MM.1S (cell line): ENCODE measurements around the gene SLC22A2.

Experiments used
- DNase-seq: peaks from one replicate; pipeline ENCODE4 v3.0.0-alpha.2; 2015
- H2AFZ ChIP-seq: fragments of 300-600 bp; sonication (generic); 2 replicates; pipeline ENCODE4 v1.6.0; 2016; ENCODE audit warnings: antibody characterized with exemption, low read length
- H3F3A ChIP-seq: fragments of 300-600 bp; sonication (generic); 2 replicates; pipeline ENCODE4 v1.6.1; 2016; ENCODE audit warnings: mild to moderate bottlenecking, antibody characterized with exemption, low read length, moderate library complexity, mixed read lengths; ENCODE audit not compliant: insufficient read depth
- H3K27ac ChIP-seq: fragments of 300-600 bp; sonication (generic); 2 replicates; pipeline ENCODE4 v1.5.1; 2016; ENCODE audit warnings: mild to moderate bottlenecking, low read length
- H3K27me3 ChIP-seq: fragments of 300-600 bp; sonication (generic); replicated peaks from 2 replicates; pipeline ENCODE4 v1.6.0; 2016; ENCODE audit warnings: low read length; ENCODE audit not compliant: insufficient read depth
- H3K36me3 ChIP-seq: fragments of 300-600 bp; sonication (generic); replicated peaks from 2 replicates; pipeline ENCODE4 v1.6.1; 2016; ENCODE audit warnings: mild to moderate bottlenecking, low read length, mixed read lengths; ENCODE audit not compliant: insufficient read depth
- H3K4me1 ChIP-seq: fragments of 300-600 bp; sonication (generic); 2 replicates; pipeline ENCODE4 v1.6.1; 2016; ENCODE audit warnings: low read length, mixed read lengths
- H3K4me2 ChIP-seq: fragments of 300-600 bp; sonication (generic); 2 replicates; pipeline ENCODE4 v1.6.0; 2016; ENCODE audit warnings: low read depth, low read length
- H3K4me3 ChIP-seq: fragments of 300-600 bp; sonication (generic); 2 replicates; pipeline ENCODE4 v1.5.1; 2016; ENCODE audit warnings: low read length, mixed read lengths
- H3K79me2 ChIP-seq: fragments of 300-600 bp; sonication (generic); 2 replicates; pipeline ENCODE4 v1.6.1; 2016; ENCODE audit warnings: mixed run types, low read length, mixed read lengths
- H3K9ac ChIP-seq: fragments of 300-600 bp; sonication (generic); 2 replicates; pipeline ENCODE4 v1.6.1; 2016; ENCODE audit warnings: low read length, mixed read lengths
- H3K9me2 ChIP-seq: fragments of 300-600 bp; sonication (generic); replicated peaks from 2 replicates; pipeline ENCODE4 v1.6.1; 2016; ENCODE audit warnings: mild to moderate bottlenecking, low read length, mixed read lengths; ENCODE audit not compliant: insufficient read depth
- H3K9me3 ChIP-seq: fragments of 300-600 bp; sonication (generic); replicated peaks from 2 replicates; pipeline ENCODE4 v1.6.1; 2016; ENCODE audit warnings: mild to moderate bottlenecking, low read length, mixed read lengths; ENCODE audit not compliant: insufficient read depth
- H4K20me1 ChIP-seq: fragments of 300-600 bp; sonication (generic); 2 replicates; pipeline ENCODE4 v1.6.1; 2016; ENCODE audit warnings: mild to moderate bottlenecking, low read length, moderate library complexity, mixed read lengths; ENCODE audit not compliant: insufficient read depth
- EZH2 ChIP-seq: fragments of 300-600 bp; sonication (generic); optimal IDR thresholded peaks from 2 replicates; pipeline ENCODE3; 2017; ENCODE audit warnings: low read depth, mild to moderate bottlenecking, antibody characterized with exemption, low read length, mixed read lengths
- EZH2phosphoT487 ChIP-seq: fragments of 300-600 bp; sonication (generic); IDR thresholded peaks from 2 replicates; pipeline ENCODE4 v1.6.1; 2018; ENCODE audit warnings: antibody characterized with exemption, low read length
- TF ChIP-seq, protein P1 (sequence below): fragments of 300-600 bp; sonication (generic); IDR thresholded peaks from 2 replicates; pipeline ENCODE4 v1.5.1; 2016; ENCODE audit warnings: antibody characterized with exemption, low read length, mixed read lengths

Gene SLC22A2

DNA sequence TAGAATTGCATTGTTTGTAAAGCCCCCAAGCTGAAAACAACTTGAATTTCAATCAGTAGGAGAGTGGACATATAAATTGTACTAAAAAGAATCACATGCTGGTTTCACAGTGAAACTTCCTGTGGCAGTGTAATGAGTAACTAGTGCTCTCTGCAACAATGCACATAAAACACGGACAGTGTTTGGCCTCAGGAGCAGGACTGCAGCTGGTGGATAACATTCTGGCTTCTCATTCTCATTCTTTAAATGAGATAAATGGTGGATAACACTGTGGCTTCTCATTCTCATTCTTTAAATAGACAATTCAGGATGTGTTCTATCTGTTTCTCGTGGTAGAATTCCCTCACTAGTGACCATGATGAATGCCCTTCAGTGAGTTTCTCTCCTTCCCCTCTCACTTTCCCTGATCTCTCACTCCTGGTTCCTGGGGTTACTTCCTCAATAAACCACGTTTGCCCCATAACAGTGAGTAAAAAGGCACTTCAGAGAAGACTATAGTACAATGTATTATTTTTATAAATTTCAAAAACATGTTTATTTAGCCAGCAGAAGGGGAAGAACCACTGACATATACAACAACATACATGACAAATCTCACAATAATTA lies 59.9 kb downstream of the SLC22A2 start:
- H3K9ac ChIP-seq = no peak overlapping the region
- no peak overlapping the region for H3K27ac ChIP-seq
- no peaks in the 10 kb centered on the region for H3K36me3 ChIP-seq
- no peak for DNase-seq
- no peaks in the 10 kb centered on the region for H4K20me1 ChIP-seq
- H3K4me3 ChIP-seq = no peak overlapping the region
- no peaks in the 10 kb centered on the region for H3K79me2 ChIP-seq
- H3K9me3 ChIP-seq = no peaks in the 10 kb centered on the region
- H2AFZ ChIP-seq = no peak overlapping the region
- no peaks in the 10 kb centered on the region for H3K27me3 ChIP-seq
- no peaks in the 10 kb centered on the region for H3K9me2 ChIP-seq
- H3K4me2 ChIP-seq = no peak overlapping the region
- no peaks in the 10 kb centered on the region for H3K4me1 ChIP-seq
- no peak for TF ChIP-seq EZH2phosphoT487
- TF ChIP-seq, protein P1, sequence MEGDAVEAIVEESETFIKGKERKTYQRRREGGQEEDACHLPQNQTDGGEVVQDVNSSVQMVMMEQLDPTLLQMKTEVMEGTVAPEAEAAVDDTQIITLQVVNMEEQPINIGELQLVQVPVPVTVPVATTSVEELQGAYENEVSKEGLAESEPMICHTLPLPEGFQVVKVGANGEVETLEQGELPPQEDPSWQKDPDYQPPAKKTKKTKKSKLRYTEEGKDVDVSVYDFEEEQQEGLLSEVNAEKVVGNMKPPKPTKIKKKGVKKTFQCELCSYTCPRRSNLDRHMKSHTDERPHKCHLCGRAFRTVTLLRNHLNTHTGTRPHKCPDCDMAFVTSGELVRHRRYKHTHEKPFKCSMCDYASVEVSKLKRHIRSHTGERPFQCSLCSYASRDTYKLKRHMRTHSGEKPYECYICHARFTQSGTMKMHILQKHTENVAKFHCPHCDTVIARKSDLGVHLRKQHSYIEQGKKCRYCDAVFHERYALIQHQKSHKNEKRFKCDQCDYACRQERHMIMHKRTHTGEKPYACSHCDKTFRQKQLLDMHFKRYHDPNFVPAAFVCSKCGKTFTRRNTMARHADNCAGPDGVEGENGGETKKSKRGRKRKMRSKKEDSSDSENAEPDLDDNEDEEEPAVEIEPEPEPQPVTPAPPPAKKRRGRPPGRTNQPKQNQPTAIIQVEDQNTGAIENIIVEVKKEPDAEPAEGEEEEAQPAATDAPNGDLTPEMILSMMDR = no peak
- TF ChIP-seq EZH2 = no peak
- no peaks in the 10 kb centered on the region for H3F3A ChIP-seq

DNA sequence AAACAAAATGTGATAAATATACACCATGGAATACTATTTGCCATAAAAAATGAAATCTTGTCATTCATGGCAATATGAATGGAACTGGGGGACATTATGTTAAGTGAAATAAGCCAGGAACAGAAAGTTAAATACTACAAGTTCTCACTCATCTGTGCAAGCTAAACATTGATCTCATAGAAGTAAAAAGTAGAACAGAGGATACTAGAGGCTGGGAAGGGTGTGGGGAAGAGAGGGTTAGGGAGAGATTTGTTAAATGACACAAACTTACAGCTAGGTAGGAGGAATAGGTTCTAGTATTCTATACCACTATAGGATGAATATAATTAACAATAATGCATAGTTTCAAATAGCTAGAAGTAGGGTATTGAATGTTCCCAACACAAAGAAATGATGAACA lies 61.0 kb downstream of the SLC22A2 start:
- Histone ChIP-seq H3K27ac (no peak overlapping the region), H4K20me1 (no peaks in the 10 kb centered on the region), H3K9ac (no peak overlapping the region), H3K9me3 (no peaks in the 10 kb centered on the region), H3F3A (no peaks in the 10 kb centered on the region), H3K9me2 (no peaks in the 10 kb centered on the region), H3K27me3 (no peaks in the 10 kb centered on the region), H3K36me3 (no peaks in the 10 kb centered on the region), H2AFZ (no peak overlapping the region), H3K4me2 (no peak overlapping the region), H3K79me2 (no peaks in the 10 kb centered on the region), H3K4me1 (no peaks in the 10 kb centered on the region), H3K4me3 (no peak overlapping the region)
- TF ChIP-seq EZH2phosphoT487 = no peak
- TF ChIP-seq EZH2 = no peak
- TF ChIP-seq, protein P1 = no peak
- DNase-seq = no peak

DNA sequence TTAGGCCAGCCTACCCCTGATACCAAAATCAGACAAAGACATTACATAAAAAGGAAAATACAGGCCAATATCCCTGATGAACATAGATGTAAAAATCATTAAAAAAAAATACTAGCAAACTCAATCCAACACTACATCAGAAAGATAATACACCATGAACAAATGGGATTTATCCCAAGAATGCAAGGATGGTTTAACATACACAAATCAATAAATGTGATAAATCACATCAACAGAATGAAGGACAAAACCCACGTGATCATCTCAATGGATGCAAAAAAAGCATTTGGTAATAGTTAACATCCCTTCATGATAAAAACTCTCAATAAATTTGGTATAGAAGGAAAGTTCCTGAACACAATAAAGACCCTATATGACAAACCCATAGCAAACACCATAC lies 63.8 kb downstream of the SLC22A2 start:
- no peaks in the 10 kb centered on the region for H3K27me3 ChIP-seq
- H3K27ac ChIP-seq = no peak overlapping the region
- TF ChIP-seq EZH2 = no peak
- no peak for TF ChIP-seq EZH2phosphoT487
- TF ChIP-seq, protein P1 = no peak
- H3K9ac ChIP-seq = no peak overlapping the region
- no peaks in the 10 kb centered on the region for H3K9me3 ChIP-seq
- DNase-seq = no peak
- H3F3A ChIP-seq = no peaks in the 10 kb centered on the region
- H3K4me1 ChIP-seq = no peaks in the 10 kb centered on the region
- no peaks in the 10 kb centered on the region for H4K20me1 ChIP-seq
- no peak overlapping the region for H3K4me3 ChIP-seq
- no peak overlapping the region for H2AFZ ChIP-seq
- H3K9me2 ChIP-seq = no peaks in the 10 kb centered on the region
- H3K4me2 ChIP-seq = no peak overlapping the region
- no peaks in the 10 kb centered on the region for H3K79me2 ChIP-seq
- H3K36me3 ChIP-seq = no peaks in the 10 kb centered on the region
